ENCODE data around the gene TMED10.
"Not testable (repeated sequence)": the region's sequence is repeated elsewhere in the genome, so short reads cannot be mapped to it uniquely, and the experiment has no call there.

TMED10 gene

DNA sequence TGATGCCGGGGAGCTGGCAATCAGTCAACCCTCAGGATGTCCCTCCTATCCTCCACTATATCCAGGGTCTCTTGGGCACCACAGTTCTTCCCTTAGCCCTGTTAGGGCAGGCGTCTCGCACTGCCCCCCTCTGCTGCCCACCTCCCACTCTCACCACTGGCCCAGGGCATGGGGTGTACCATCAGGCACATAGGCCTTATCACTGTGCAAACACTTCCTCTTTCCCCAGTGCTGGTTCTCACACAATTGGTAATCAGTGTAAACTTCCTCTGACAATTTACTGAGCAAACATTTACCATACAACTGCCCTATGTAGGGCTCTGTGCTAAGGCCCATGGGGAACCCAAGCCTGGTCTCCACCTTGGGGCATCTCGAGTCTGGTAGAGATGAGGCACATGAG, 20.1 kb upstream of the TMED10 start:
- Histone ChIP-seq H3K27ac (no peak overlapping the region), H3K4me3 (no peak overlapping the region)

DNA sequence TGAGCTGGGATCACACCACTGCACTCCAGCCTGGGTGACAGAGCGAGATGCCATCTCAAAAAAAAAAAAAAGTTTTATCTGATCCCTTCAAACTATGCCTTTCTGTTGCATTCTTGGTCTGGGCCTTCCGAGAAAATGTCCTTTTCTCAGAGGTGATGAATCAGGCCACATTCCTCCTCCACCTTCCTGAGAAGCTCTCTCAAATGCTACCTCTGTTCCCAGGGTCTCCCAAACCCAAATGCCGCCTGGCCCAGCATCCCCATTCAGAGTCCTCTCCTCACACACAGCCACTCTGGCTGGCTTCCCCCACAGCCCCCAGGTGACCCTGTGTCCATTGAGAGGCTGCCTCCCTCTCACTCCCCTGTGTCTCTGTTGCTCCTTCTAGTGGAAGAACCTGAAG, 19.7 kb upstream of the TMED10 start:
- no peak overlapping the region for H3K27ac ChIP-seq
- H3K4me3 ChIP-seq: no peak overlapping the region

- Histone ChIP-seq H3K4me3 (no peak overlapping the region), H3K27ac (no peak overlapping the region)
These were observed 14.7 kb upstream of the TMED10 start for GRCh38 chr14:75191100-75191499.

- H3K4me3 ChIP-seq: no peak overlapping the region
- no peak overlapping the region for H3K27ac ChIP-seq
These were observed 13.6 kb upstream of the TMED10 start for GRCh38 chr14:75190023-75190422.

- Histone ChIP-seq H3K4me3 (no peak overlapping the region), H3K27ac (peak overlapping the region in 2 of 21 experiments; percentile 39 to 55)
These were observed 12.3 kb upstream of the TMED10 start for GRCh38 chr14:75188520-75189268.

- H3K27ac ChIP-seq: no peak overlapping the region
These were observed 11.7 kb upstream of the TMED10 start for GRCh38 chr14:75188086-75188485.

GRCh38 chr14:75186953-75187352, 10.5 kb upstream of the TMED10 start:
- Histone ChIP-seq H3K27ac (no peak overlapping the region), H3K4me3 (no peak overlapping the region)

More at GRCh38 chr14:75188086-75188485, 11.7 kb upstream of the TMED10 start:
- H3K4me3 ChIP-seq: no peak overlapping the region

DNA sequence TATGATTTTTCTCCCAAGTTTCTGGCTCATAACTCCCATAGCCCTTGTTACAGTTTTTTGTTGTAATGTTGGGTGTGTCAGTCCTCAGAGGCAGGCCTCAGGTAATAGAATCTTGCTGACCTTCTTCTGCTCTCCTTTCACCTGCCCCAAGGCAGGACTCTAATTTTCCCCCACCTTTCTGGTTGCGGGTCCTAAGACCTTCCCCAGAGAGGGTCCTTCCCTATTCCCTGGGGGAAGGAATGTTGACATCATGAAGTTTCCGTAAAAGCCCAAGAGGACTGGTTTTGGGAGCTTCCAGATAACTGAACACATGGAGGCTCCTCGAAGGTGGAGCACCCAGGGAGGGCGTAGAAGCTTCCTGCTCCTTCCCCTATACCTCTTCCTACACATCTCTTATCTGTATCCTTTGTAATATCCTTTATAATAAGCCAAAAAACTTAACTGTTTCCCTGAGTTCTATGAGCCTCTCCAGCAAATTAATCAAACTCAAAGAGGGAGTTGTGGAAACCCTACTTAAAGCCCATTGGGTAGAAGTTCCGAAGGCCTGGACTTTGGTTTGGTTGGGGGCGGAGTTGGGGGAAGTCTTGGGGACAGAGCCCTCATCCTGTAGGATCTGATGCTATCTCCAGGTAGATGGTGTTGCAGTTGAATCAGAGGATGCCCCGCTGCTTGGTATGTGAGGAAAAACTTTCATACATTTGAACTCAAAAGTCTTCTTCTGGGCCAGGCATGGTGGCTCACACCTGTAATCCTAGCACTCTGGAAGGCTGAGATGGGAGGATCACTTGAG, 9.0 kb upstream of the TMED10 start:
- H3K27ac ChIP-seq: peak overlapping the region in 2 of 21 experiments; percentile 43 to 63
- no peak overlapping the region for H3K4me3 ChIP-seq

DNA sequence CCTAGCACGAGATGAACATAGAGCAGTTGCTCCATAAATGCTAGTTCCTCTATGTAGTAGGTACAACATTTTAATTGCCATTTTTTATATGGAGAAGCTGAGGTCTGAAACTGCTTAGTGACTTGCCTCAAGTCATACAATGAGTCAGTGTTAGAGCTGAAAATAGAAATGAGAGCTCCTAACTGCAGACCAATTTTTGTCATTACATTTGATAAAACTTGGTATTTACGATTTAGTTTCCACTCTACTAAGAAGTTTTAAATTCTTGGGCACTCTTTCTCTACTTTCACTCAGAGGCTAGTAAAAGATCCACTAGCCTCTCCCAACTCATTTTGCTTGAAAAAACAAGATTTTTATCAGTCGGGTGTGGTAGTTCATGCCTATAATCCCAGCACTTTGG, 8.1 kb upstream of the TMED10 start:
- H3K27ac ChIP-seq: peak overlapping the region in 10 of 21 experiments; percentile 0 to 68 (median 42)
- no peak overlapping the region for H3K4me3 ChIP-seq

DNA sequence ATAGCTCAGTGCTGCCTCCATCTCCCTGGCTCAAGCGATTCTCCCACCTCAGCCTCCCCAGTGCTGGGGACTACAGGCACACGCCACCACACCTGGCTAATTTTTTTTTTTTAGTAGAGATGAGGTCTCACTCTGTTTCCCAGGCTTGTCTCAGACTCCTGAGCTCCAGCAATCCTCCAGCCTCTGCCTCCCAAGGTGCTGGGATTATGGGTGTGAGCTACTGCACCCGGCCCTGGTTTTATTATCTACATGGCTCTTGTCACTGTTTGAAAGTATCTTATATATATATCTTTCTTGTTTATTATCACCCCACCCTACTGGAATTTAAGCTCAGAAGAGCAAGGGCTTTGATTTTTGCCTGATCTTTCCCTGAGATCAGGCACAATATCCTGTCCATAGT, 7.6 kb upstream of the TMED10 start:
- peak overlapping the region in 8 of 21 experiments; percentile 25 to 61 (median 52) for H3K27ac ChIP-seq

GRCh38 chr14:75183225-75183624, 6.8 kb upstream of the TMED10 start:
- Histone ChIP-seq H3K27ac (peak overlapping the region in 9 of 21 experiments; percentile 0 to 61 (median 55)), H3K4me3 (no peak overlapping the region)

More for the DNA sequence above, 7.6 kb upstream of the TMED10 start:
- no peak overlapping the region for H3K4me3 ChIP-seq

DNA sequence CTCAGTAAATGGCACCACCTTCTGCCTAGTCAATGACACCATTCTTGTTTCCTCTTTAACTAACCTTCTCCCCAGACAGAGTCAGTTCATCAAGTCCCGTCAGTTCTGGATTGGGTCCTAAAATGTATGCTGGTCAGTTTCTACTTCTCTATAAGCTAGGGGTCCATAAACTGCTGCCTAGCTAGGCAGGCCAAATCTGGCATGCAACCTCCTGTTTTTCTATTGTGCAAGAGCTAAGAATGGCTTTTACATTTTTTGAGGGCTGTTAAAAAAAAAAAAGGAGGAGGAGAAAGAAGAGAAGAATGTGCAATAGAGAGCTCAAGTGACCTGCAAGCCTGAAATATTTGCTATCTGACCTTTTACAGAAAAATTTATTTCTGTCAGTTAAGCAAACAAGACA, 6.4 kb upstream of the TMED10 start:
- H3K27ac ChIP-seq: peak overlapping the region in 7 of 21 experiments; percentile 0 to 61 (median 55)
- H3K4me3 ChIP-seq: no peak overlapping the region

DNA sequence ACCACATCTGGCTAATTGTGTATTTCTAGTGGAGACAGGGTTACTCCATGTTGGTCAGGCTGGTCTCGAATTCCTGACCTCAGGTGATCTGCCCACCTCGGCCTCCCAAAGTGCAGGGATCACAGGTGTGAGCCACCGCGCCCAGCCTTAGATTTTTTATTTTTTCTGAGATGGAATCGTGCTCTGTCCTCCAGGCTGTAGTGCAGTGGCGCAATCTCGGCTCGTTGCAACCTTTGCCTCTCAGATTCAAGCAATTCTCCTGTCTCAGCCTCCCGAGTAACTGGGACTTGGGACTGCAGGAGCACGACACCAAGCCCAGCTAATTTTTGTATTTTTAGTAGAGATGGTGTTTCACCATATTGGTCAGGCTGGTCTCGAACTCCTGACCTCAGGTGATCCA, 5.8 kb upstream of the TMED10 start:
- not testable (repeated sequence) for H3K4me3 ChIP-seq
- H3K27ac ChIP-seq: peak overlapping the region in 4 of 21 experiments; percentile 9 to 60 (median 34)

GRCh38 chr14:75181293-75182062, 5.1 kb upstream of the TMED10 start:
- peak overlapping the region in 1 of 21 experiments; percentile 9 for H3K27ac ChIP-seq
- H3K4me3 ChIP-seq: no peak overlapping the region

DNA sequence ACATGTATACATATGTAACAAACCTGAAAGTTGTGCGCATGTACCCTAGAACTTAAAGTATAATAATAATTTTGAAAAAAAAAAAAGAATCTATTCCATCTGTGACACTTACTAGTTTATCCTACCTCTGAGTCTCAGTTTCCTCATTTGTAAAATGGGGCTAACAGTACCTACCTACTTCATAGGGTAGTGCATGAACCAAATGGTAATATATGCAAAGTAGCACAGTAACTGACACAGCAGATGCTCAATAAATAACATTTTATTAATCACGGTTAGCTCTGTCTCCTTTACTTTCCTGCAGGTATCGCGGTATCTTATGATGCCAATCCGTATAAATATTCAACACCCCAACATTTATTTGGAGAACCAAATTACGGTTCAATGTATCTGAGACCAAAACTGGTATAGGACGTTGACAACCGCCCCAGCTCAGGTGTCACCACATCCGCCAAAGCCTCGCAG, 703 bp downstream of the TMED10 start:
- Histone ChIP-seq H3K27ac (peak overlapping the region; percentile 79 to 100 (median 98)), H3K4me3 (peak overlapping the region; percentile 64 to 99 (median 76))

GRCh38 chr14:75174066-75174465, 2.3 kb downstream of the TMED10 start:
- Histone ChIP-seq H3K27ac (peak overlapping the region in 5 of 21 experiments; percentile 10 to 100 (median 15)), H3K4me3 (no peak overlapping the region)

DNA sequence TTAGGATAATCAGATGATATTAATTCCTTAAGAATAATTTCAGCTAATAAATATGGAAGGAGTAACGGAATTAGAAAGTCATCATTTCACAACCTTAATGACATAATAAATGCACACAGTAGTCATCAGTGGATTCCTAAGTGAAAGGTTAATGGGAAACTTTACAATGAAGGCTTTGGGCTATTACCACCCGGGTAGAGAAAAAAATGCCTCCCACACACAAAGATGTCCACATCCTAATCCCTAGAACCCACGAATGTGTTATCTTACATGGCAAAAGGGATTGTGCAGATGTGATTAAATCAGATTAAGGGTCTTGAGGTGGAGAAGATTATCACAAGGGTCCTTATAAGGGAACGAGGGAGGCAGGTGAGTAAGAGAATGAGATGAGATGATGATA, 5.6 kb downstream of the TMED10 start:
- Histone ChIP-seq H3K27ac (no peak overlapping the region), H3K4me3 (no peak overlapping the region)

DNA sequence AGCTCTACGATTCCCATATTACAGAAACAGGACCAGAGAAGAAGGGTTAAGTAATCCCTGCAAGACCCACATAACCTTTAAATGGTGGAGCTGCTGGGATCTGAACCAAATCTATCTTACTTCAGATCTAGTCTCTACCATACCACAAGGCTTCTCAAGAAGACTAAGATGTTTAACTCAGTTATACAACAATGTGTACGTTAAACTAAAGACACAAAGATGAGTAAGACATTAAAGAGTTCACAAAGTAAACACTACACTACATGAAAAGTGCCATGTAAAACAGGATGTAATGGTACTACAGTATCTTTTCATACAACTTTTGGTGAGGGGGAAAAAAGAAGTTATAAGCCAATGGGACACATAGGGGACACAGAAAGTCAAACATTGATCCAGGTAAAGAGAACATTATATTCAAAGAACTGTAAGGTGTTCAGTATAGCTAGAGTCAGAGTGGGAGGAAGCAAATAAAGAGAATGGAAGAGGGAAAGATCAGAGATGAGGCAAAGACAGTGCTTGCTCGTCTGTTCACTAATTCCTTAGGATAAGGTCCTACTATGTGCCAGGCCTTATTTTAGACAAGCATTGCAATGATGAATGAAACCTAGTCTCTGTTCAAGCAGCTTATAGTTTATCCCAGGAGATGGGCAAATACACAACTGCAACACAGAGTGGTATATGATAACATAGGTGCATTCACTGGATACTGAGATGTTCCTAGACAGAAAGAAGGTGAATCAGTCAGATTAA, 7.7 kb downstream of the TMED10 start:
- Histone ChIP-seq H3K4me3 (no peak overlapping the region), H3K27ac (no peak overlapping the region)

GRCh38 chr14:75167325-75167724, 9.1 kb downstream of the TMED10 start:
- Histone ChIP-seq H3K27ac (peak overlapping the region in 2 of 21 experiments; percentile 12 to 51), H3K4me3 (no peak overlapping the region)

Measured in skin epidermis (tissue), 12 donors.